GM12892 (cell line): ENCODE data around the gene SERPINB7.

Source experiments
- POLR2A ChIP-seq: IDR thresholded peaks from 2 replicates; pipeline ENCODE4 v1.6.1; 2011; ENCODE audit warnings: low read depth, low read length, control low read depth
- POLR2AphosphoS5 ChIP-seq: IDR thresholded peaks from 2 replicates; pipeline ENCODE4 v1.6.1; 2011; ENCODE audit warnings: low read depth, low read length, control low read depth
- TAF1 ChIP-seq: IDR thresholded peaks from 2 replicates; pipeline ENCODE4 v1.6.1; 2011; ENCODE audit warnings: low read depth, mild to moderate bottlenecking, control low read depth, low read length, borderline replicate concordance

DNA sequence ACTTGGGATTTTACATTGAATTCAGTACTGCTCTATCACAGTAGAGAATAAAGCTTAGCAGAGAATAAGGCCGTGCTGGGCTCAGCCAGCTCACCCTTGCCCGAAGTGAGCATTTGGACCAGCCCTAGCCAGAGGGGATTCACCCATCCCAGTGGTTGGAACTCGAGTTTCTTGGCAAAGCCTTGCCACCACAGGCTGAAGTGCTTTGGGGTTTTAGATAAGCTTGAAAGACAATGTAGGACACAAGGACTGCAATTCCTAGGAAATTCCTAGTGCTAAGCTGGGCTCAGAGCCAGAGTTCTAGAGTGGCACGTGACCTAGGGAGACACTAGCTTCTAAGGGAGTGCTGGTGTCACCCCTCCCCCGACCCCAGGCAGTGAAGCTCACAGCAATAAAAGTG, 44.4 kb upstream of the SERPINB7 start:
- TF ChIP-seq TAF1, result no peak
- TF ChIP-seq POLR2A, result no peak
- no peak for TF ChIP-seq POLR2AphosphoS5
